HG03025 (cell line): ENCODE results near the gene SIRT7.
"Not testable (repeated sequence)": the region's sequence is repeated elsewhere in the genome, so short reads cannot be mapped to it uniquely, and the experiment has no call there.

Experiments
- ATAC-seq: cut with Tn5 transposase; IDR thresholded peaks from one replicate; pipeline ENCODE4 v1.9.1; 2021; ENCODE audit warnings: mild to moderate bottlenecking, moderate library complexity; ENCODE audit not compliant: unreplicated experiment, low FRiP score

The SIRT7 gene

GRCh38 chr17:81955058-81955681, 37.2 kb upstream of the SIRT7 start:
- ATAC-seq, result no peak

GRCh38 chr17:81954131-81955057, 36.4 kb upstream of the SIRT7 start:
- ATAC-seq, result no peak

GRCh38 chr17:81953443-81953842, 35.5 kb upstream of the SIRT7 start:
- ATAC-seq, result not testable (repeated sequence)

GRCh38 chr17:81952792-81953228, 34.8 kb upstream of the SIRT7 start:
- no peak for ATAC-seq

GRCh38 chr17:81951785-81952684, 34.1 kb upstream of the SIRT7 start:
- no peak for ATAC-seq

- no peak for ATAC-seq
Observed at GRCh38 chr17:81950501-81950900, 32.5 kb upstream of the SIRT7 start.

GRCh38 chr17:81948635-81949378, 30.8 kb upstream of the SIRT7 start:
- no peak for ATAC-seq

GRCh38 chr17:81947189-81947588, 29.2 kb upstream of the SIRT7 start, which contains the start of gene MYADML2:
TSS of gene MYADML2 (minus strand) at chr17:81947233. CDS start at chr17:81941741, 5,492 bp downstream.
- no peak for ATAC-seq

GRCh38 chr17:81944858-81945257, 26.9 kb upstream of the SIRT7 start:
- no peak for ATAC-seq

- ATAC-seq, result no peak
Observed at GRCh38 chr17:81942167-81942553, 24.2 kb upstream of the SIRT7 start.

GRCh38 chr17:81941484-81942166, 23.6 kb upstream of the SIRT7 start:
- no peak for ATAC-seq

- no peak for ATAC-seq
Observed at GRCh38 chr17:81940538-81941483, 22.8 kb upstream of the SIRT7 start.

GRCh38 chr17:81939881-81940385, 22.0 kb upstream of the SIRT7 start:
- no peak for ATAC-seq

- ATAC-seq, result no peak
Observed at GRCh38 chr17:81939218-81939617, 21.2 kb upstream of the SIRT7 start.

GRCh38 chr17:81935709-81936084, 17.7 kb upstream of the SIRT7 start:
- no peak for ATAC-seq

GRCh38 chr17:81934850-81935708, 17.1 kb upstream of the SIRT7 start:
- no peak for ATAC-seq

GRCh38 chr17:81934098-81934757, 16.3 kb upstream of the SIRT7 start:
- ATAC-seq, result no peak
